ENCODE measurements around the gene ATP1A4. TPM values are rescaled to one million over a fixed set of nuclear protein-coding genes. Genes with fewer than 3 reads are reported as not detected.

The ATP1A4 gene
- total and polyA plus RNA-seq, 2 donors (not counting 1 experiment from before 2014, with no cell fraction given) = not detected

- Histone ChIP-seq H3K4me3 (replicated peaks in 1 of 4; ENCODE audit: control extremely low read depth in 1 of 4, insufficient read depth in 1 of 4, low read depth in 3 of 4, low read length in 4 of 4) (no peak overlapping the region), H3K27ac (ENCODE audit: insufficient read depth, low read length) (no peak overlapping the region), H2AFZ (ENCODE audit: low read length) (no peak overlapping the region), H3K27me3 (ENCODE audit: control insufficient read depth, insufficient read depth, low read length) (peaks cover 12% of the 10 kb centered on the region), H3K36me3 (ENCODE audit: control insufficient read depth, insufficient read depth, low read length) (no peaks in the 10 kb centered on the region), H3K9me3 (ENCODE audit: control insufficient read depth, insufficient read depth, low read depth, low read length) (no peaks in the 10 kb centered on the region), H4K20me1 (ENCODE audit: control insufficient read depth, extremely low read depth, insufficient read depth, low read length) (no peaks in the 10 kb centered on the region), H3K4me1 (ENCODE audit: control insufficient read depth, extremely low read depth, insufficient read depth, low read length) (no peaks in the 10 kb centered on the region), H3K9ac (ENCODE audit: insufficient read depth, low read length) (no peak overlapping the region), H3K79me2 (ENCODE audit: control insufficient read depth, insufficient read depth, low read length) (no peaks in the 10 kb centered on the region), H3K4me2 (ENCODE audit: extremely low read depth, insufficient read depth, low read length) (no peak overlapping the region)
- no peak for DNase-seq (ENCODE audit: low read depth in 2 of 2)
- TF ChIP-seq EZH2 (IDR thresholded peaks at IDR 0.05; ENCODE audit: low read length, missing control alignments) (no peak), CTCF (conservative IDR thresholded peaks at IDR 0.05 in 1 of 2, IDR thresholded peaks at IDR 0.05 in 1 of 2; ENCODE audit: low read depth in 1 of 2, low read length in 2 of 2) (no peak)
These were observed 20.9 kb upstream of the ATP1A4 start for GRCh38 chr1:160130486-160130885.

GRCh38 chr1:160130939-160131338 is 20.5 kb upstream of the ATP1A4 start:
- Histone ChIP-seq H3K9me3 (ENCODE audit: control insufficient read depth, insufficient read depth, low read depth, low read length) (no peaks in the 10 kb centered on the region), H3K36me3 (ENCODE audit: control insufficient read depth, insufficient read depth, low read length) (no peaks in the 10 kb centered on the region), H3K79me2 (ENCODE audit: control insufficient read depth, insufficient read depth, low read length) (no peaks in the 10 kb centered on the region), H3K4me1 (ENCODE audit: control insufficient read depth, extremely low read depth, insufficient read depth, low read length) (no peaks in the 10 kb centered on the region), H3K4me2 (ENCODE audit: extremely low read depth, insufficient read depth, low read length) (no peak overlapping the region), H2AFZ (ENCODE audit: low read length) (no peak overlapping the region), H3K27ac (ENCODE audit: insufficient read depth, low read length) (no peak overlapping the region), H3K4me3 (replicated peaks in 1 of 4; ENCODE audit: control extremely low read depth in 1 of 4, insufficient read depth in 1 of 4, low read depth in 3 of 4, low read length in 4 of 4) (no peak overlapping the region), H4K20me1 (ENCODE audit: control insufficient read depth, extremely low read depth, insufficient read depth, low read length) (no peaks in the 10 kb centered on the region), H3K27me3 (ENCODE audit: control insufficient read depth, insufficient read depth, low read length) (peaks cover 12% of the 10 kb centered on the region), H3K9ac (ENCODE audit: insufficient read depth, low read length) (no peak overlapping the region)
- TF ChIP-seq CTCF (conservative IDR thresholded peaks at IDR 0.05 in 1 of 2, IDR thresholded peaks at IDR 0.05 in 1 of 2; ENCODE audit: low read depth in 1 of 2, low read length in 2 of 2) = no peak
- TF ChIP-seq EZH2 (IDR thresholded peaks at IDR 0.05; ENCODE audit: low read length, missing control alignments) = no peak
- DNase-seq (ENCODE audit: low read depth in 2 of 2) = no peak

- H3K27me3 ChIP-seq (ENCODE audit: control insufficient read depth, insufficient read depth, low read length) = peaks cover 12% of the 10 kb centered on the region
These were observed 19.4 kb upstream of the ATP1A4 start for GRCh38 chr1:160131803-160132565.

More at GRCh38 chr1:160131803-160132565, 19.4 kb upstream of the ATP1A4 start:
- Histone ChIP-seq H3K79me2 (ENCODE audit: control insufficient read depth, insufficient read depth, low read length) (no peaks in the 10 kb centered on the region), H3K36me3 (ENCODE audit: control insufficient read depth, insufficient read depth, low read length) (no peaks in the 10 kb centered on the region), H3K4me3 (replicated peaks in 1 of 4; ENCODE audit: control extremely low read depth in 1 of 4, insufficient read depth in 1 of 4, low read depth in 3 of 4, low read length in 4 of 4) (no peak overlapping the region), H3K9ac (ENCODE audit: insufficient read depth, low read length) (no peak overlapping the region), H3K4me1 (ENCODE audit: control insufficient read depth, extremely low read depth, insufficient read depth, low read length) (no peaks in the 10 kb centered on the region), H3K27ac (ENCODE audit: insufficient read depth, low read length) (no peak overlapping the region), H4K20me1 (ENCODE audit: control insufficient read depth, extremely low read depth, insufficient read depth, low read length) (no peaks in the 10 kb centered on the region), H3K9me3 (ENCODE audit: control insufficient read depth, insufficient read depth, low read depth, low read length) (no peaks in the 10 kb centered on the region), H3K4me2 (ENCODE audit: extremely low read depth, insufficient read depth, low read length) (no peak overlapping the region), H2AFZ (ENCODE audit: low read length) (no peak overlapping the region)
- TF ChIP-seq EZH2 (IDR thresholded peaks at IDR 0.05; ENCODE audit: low read length, missing control alignments) (no peak), CTCF (conservative IDR thresholded peaks at IDR 0.05 in 1 of 2, IDR thresholded peaks at IDR 0.05 in 1 of 2; ENCODE audit: low read depth in 1 of 2, low read length in 2 of 2) (no peak)
- no peak for DNase-seq (ENCODE audit: low read depth in 2 of 2)

All from fibroblast of lung (primary cell).